ENCODE results near the gene GSTM2.

Gene GSTM2

GRCh38 chr1:109623601-109624161 lies 44.2 kb upstream of the GSTM2 start:
- Histone ChIP-seq H3K27me3 (ENCODE audit: control insufficient read depth in 5 of 5, insufficient read depth in 4 of 5, low read length in 5 of 5) (no peaks in the 10 kb centered on the region), H3K4me3 (ENCODE audit: low read depth in 1 of 5, low read length in 5 of 5) (peak overlapping the region; percentile 38 to 71 (median 61)), H3K9ac (ENCODE audit: low read length in 5 of 5) (peak overlapping the region in 1 of 5 donors; percentile 62)

GRCh38 chr1:109624201-109625010 lies 43.5 kb upstream of the GSTM2 start:
- Histone ChIP-seq H3K4me1 (ENCODE audit: control insufficient read depth in 5 of 5, insufficient read depth in 5 of 5, low read length in 5 of 5) (peaks cover 0 to 67% (median 61%) of the 10 kb centered on the region in 5 donors), H3K27me3 (ENCODE audit: control insufficient read depth in 5 of 5, insufficient read depth in 4 of 5, low read length in 5 of 5) (no peaks in the 10 kb centered on the region), H3K4me3 (ENCODE audit: low read depth in 1 of 5, low read length in 5 of 5) (peak overlapping the region; percentile 38 to 63 (median 58)), H3K9ac (ENCODE audit: low read length in 5 of 5) (peak overlapping the region in 3 of 5 donors; percentile 6 to 62 (median 41)), H3K9me3 (ENCODE audit: control insufficient read depth in 5 of 5, low read length in 5 of 5) (no peaks in the 10 kb centered on the region), H3K27ac (ENCODE audit: low read depth, low read length) (no peak overlapping the region), H3K36me3 (ENCODE audit: control insufficient read depth in 5 of 5, insufficient read depth in 5 of 5, low read length in 5 of 5) (peaks cover 0 to 37% (median 30%) of the 10 kb centered on the region in 5 donors)

More at GRCh38 chr1:109623601-109624161, 44.2 kb upstream of the GSTM2 start:
- Histone ChIP-seq H3K4me1 (ENCODE audit: control insufficient read depth in 5 of 5, insufficient read depth in 5 of 5, low read length in 5 of 5) (peaks cover 0 to 72% (median 66%) of the 10 kb centered on the region in 5 donors), H3K9me3 (ENCODE audit: control insufficient read depth in 5 of 5, low read length in 5 of 5) (no peaks in the 10 kb centered on the region), H3K27ac (ENCODE audit: low read depth, low read length) (no peak overlapping the region), H3K36me3 (ENCODE audit: control insufficient read depth in 5 of 5, insufficient read depth in 5 of 5, low read length in 5 of 5) (peaks cover 0 to 30% (median 23%) of the 10 kb centered on the region in 5 donors)

GRCh38 chr1:109625176-109625575 lies 42.7 kb upstream of the GSTM2 start:
- H3K27ac ChIP-seq (ENCODE audit: low read depth, low read length) = no peak overlapping the region
- peaks cover 0 to 59% (median 54%) of the 10 kb centered on the region in 5 donors for H3K4me1 ChIP-seq (ENCODE audit: control insufficient read depth in 5 of 5, insufficient read depth in 5 of 5, low read length in 5 of 5)
- no peaks in the 10 kb centered on the region for H3K9me3 ChIP-seq (ENCODE audit: control insufficient read depth in 5 of 5, low read length in 5 of 5)
- no peak overlapping the region for H3K4me3 ChIP-seq (ENCODE audit: low read depth in 1 of 5, low read length in 5 of 5)
- peaks cover 0 to 44% (median 36%) of the 10 kb centered on the region in 5 donors for H3K36me3 ChIP-seq (ENCODE audit: control insufficient read depth in 5 of 5, insufficient read depth in 5 of 5, low read length in 5 of 5)
- no peaks in the 10 kb centered on the region for H3K27me3 ChIP-seq (ENCODE audit: control insufficient read depth in 5 of 5, insufficient read depth in 4 of 5, low read length in 5 of 5)
- peak overlapping the region in 1 of 5 donors; percentile 23 for H3K9ac ChIP-seq (ENCODE audit: low read length in 5 of 5)

- Histone ChIP-seq H3K27ac (ENCODE audit: low read depth, low read length) (no peak overlapping the region), H3K9me3 (ENCODE audit: control insufficient read depth in 5 of 5, low read length in 5 of 5) (no peaks in the 10 kb centered on the region), H3K4me3 (ENCODE audit: low read depth in 1 of 5, low read length in 5 of 5) (no peak overlapping the region), H3K4me1 (ENCODE audit: control insufficient read depth in 5 of 5, insufficient read depth in 5 of 5, low read length in 5 of 5) (peaks cover 0 to 53% (median 49%) of the 10 kb centered on the region in 5 donors), H3K27me3 (ENCODE audit: control insufficient read depth in 5 of 5, insufficient read depth in 4 of 5, low read length in 5 of 5) (no peaks in the 10 kb centered on the region), H3K9ac (ENCODE audit: low read length in 5 of 5) (peak overlapping the region in 2 of 5 donors; percentile 23), H3K36me3 (ENCODE audit: control insufficient read depth in 5 of 5, insufficient read depth in 5 of 5, low read length in 5 of 5) (peaks cover 0 to 48% (median 40%) of the 10 kb centered on the region in 5 donors)
These were observed 42.0 kb upstream of the GSTM2 start for GRCh38 chr1:109625601-109626560.

- no peak overlapping the region for H3K27ac ChIP-seq (ENCODE audit: low read depth, low read length)
- H3K4me3 ChIP-seq (ENCODE audit: low read depth in 1 of 5, low read length in 5 of 5) = no peak overlapping the region
- H3K4me1 ChIP-seq (ENCODE audit: control insufficient read depth in 5 of 5, insufficient read depth in 5 of 5, low read length in 5 of 5) = peaks cover 0 to 44% (median 41%) of the 10 kb centered on the region in 5 donors
- no peaks in the 10 kb centered on the region for H3K27me3 ChIP-seq (ENCODE audit: control insufficient read depth in 5 of 5, insufficient read depth in 4 of 5, low read length in 5 of 5)
- H3K9me3 ChIP-seq (ENCODE audit: control insufficient read depth in 5 of 5, low read length in 5 of 5) = no peaks in the 10 kb centered on the region
- no peak overlapping the region for H3K9ac ChIP-seq (ENCODE audit: low read length in 5 of 5)
- H3K36me3 ChIP-seq (ENCODE audit: control insufficient read depth in 5 of 5, insufficient read depth in 5 of 5, low read length in 5 of 5) = peaks cover 0 to 58% (median 49%) of the 10 kb centered on the region in 5 donors
These were observed 41.0 kb upstream of the GSTM2 start for GRCh38 chr1:109626682-109627408.

- H3K9me3 ChIP-seq (ENCODE audit: control insufficient read depth in 5 of 5, low read length in 5 of 5) = no peaks in the 10 kb centered on the region
- H3K36me3 ChIP-seq (ENCODE audit: control insufficient read depth in 5 of 5, insufficient read depth in 5 of 5, low read length in 5 of 5) = peaks cover 0 to 62% (median 50%) of the 10 kb centered on the region in 5 donors
- H3K27me3 ChIP-seq (ENCODE audit: control insufficient read depth in 5 of 5, insufficient read depth in 4 of 5, low read length in 5 of 5) = no peaks in the 10 kb centered on the region
- no peak overlapping the region for H3K9ac ChIP-seq (ENCODE audit: low read length in 5 of 5)
- H3K4me1 ChIP-seq (ENCODE audit: control insufficient read depth in 5 of 5, insufficient read depth in 5 of 5, low read length in 5 of 5) = peaks cover 0 to 34% (median 31%) of the 10 kb centered on the region in 5 donors
- no peak overlapping the region for H3K4me3 ChIP-seq (ENCODE audit: low read depth in 1 of 5, low read length in 5 of 5)
- no peak overlapping the region for H3K27ac ChIP-seq (ENCODE audit: low read depth, low read length)
These were observed 40.0 kb upstream of the GSTM2 start for GRCh38 chr1:109627692-109628399.

- no peak overlapping the region for H3K4me3 ChIP-seq (ENCODE audit: low read depth in 1 of 5, low read length in 5 of 5)
- peaks cover 0 to 62% (median 50%) of the 10 kb centered on the region in 5 donors for H3K36me3 ChIP-seq (ENCODE audit: control insufficient read depth in 5 of 5, insufficient read depth in 5 of 5, low read length in 5 of 5)
- H3K9ac ChIP-seq (ENCODE audit: low read length in 5 of 5) = no peak overlapping the region
- H3K27ac ChIP-seq (ENCODE audit: low read depth, low read length) = no peak overlapping the region
- H3K4me1 ChIP-seq (ENCODE audit: control insufficient read depth in 5 of 5, insufficient read depth in 5 of 5, low read length in 5 of 5) = peaks cover 0 to 25% (median 22%) of the 10 kb centered on the region in 5 donors
- H3K9me3 ChIP-seq (ENCODE audit: control insufficient read depth in 5 of 5, low read length in 5 of 5) = no peaks in the 10 kb centered on the region
- no peaks in the 10 kb centered on the region for H3K27me3 ChIP-seq (ENCODE audit: control insufficient read depth in 5 of 5, insufficient read depth in 4 of 5, low read length in 5 of 5)
These were observed 39.1 kb upstream of the GSTM2 start for GRCh38 chr1:109628540-109629321.

GRCh38 chr1:109629372-109630030 lies 38.4 kb upstream of the GSTM2 start:
- Histone ChIP-seq H3K36me3 (ENCODE audit: control insufficient read depth in 5 of 5, insufficient read depth in 5 of 5, low read length in 5 of 5) (peaks cover 0 to 62% (median 50%) of the 10 kb centered on the region in 5 donors), H3K27me3 (ENCODE audit: control insufficient read depth in 5 of 5, insufficient read depth in 4 of 5, low read length in 5 of 5) (no peaks in the 10 kb centered on the region), H3K4me3 (ENCODE audit: low read depth in 1 of 5, low read length in 5 of 5) (no peak overlapping the region), H3K27ac (ENCODE audit: low read depth, low read length) (no peak overlapping the region), H3K4me1 (ENCODE audit: control insufficient read depth in 5 of 5, insufficient read depth in 5 of 5, low read length in 5 of 5) (peaks cover 0 to 17% (median 14%) of the 10 kb centered on the region in 5 donors), H3K9me3 (ENCODE audit: control insufficient read depth in 5 of 5, low read length in 5 of 5) (no peaks in the 10 kb centered on the region), H3K9ac (ENCODE audit: low read length in 5 of 5) (no peak overlapping the region)
